B cell (primary cell): ENCODE data around the gene CNOT4. TPM values are rescaled to one million over a fixed set of nuclear protein-coding genes. Genes with fewer than 3 reads are reported as not detected.
"Not testable (repeated sequence)": the region's sequence is repeated elsewhere in the genome, so short reads cannot be mapped to it uniquely, and the experiment has no call there.

Experiments
- ATAC-seq: fragments of 200-7000 bp; cut with Tn5 transposase; one replicate; pipeline ENCODE4 v1.10.0; 2021; ENCODE audit warnings: low read depth, mild to moderate bottlenecking, moderate number of reproducible peaks, moderate library complexity
- CTCF ChIA-PET: fragments of 350-600 bp; sonication (Branson Sonifier 250); formaldehyde crosslinking; loops from one replicate; lab custom pipeline; 2021; ENCODE audit warnings: antibody characterized with exemption, inconsistent platforms; lab: Charles Lee
- POLR2A ChIA-PET: fragments of 350-600 bp; sonication (Branson Sonifier 250); formaldehyde crosslinking; loops from one replicate; lab custom pipeline; 2021; ENCODE audit warnings: antibody characterized with exemption; lab: Charles Lee
- DNase-seq: peaks from one replicate; pipeline ENCODE4 v3.0.0; 2013
- H2AFZ ChIP-seq: 2 replicates; pipeline ENCODE4 v1.6.1; 2012; ENCODE audit warnings: mild to moderate bottlenecking, low read depth, low read length; ENCODE audit not compliant: insufficient read depth, poor library complexity, severe bottlenecking
- H3K27ac ChIP-seq, 2 donors: 1 replicate in 1 of 2; 2 replicates in 1 of 2; pipeline ENCODE4 v1.5.1; 2012 to 2013; ENCODE audit warnings: low read length in 2 of 2, mild to moderate bottlenecking in 2 of 2, moderate library complexity in 1 of 2
- H3K27me3 ChIP-seq, 4 experiments: fragments of 200-600 bp in 1 of 4; sonication (generic) in 1 of 4; replicated peaks in 1 of 4; 1 replicate in 2 of 4; 2 replicates in 2 of 4; pipeline versions ENCODE4 v1.6.1 to v1.7.0; 2013 to 2016; ENCODE audit warnings: low read length in 3 of 4, mild to moderate bottlenecking in 2 of 4, mixed read lengths in 1 of 4, moderate library complexity in 1 of 4; ENCODE audit not compliant: insufficient read depth in 4 of 4, control insufficient read depth in 3 of 4; ENCODE audit errors: control extremely low read depth in 1 of 4
- H3K36me3 ChIP-seq, 2 experiments: replicated peaks in 1 of 2; 1 replicate in 1 of 2; 2 replicates in 1 of 2; pipeline versions ENCODE4 v1.6.1 to v1.7.1; 2013; ENCODE audit warnings: low read length in 1 of 2; ENCODE audit not compliant: insufficient read depth in 2 of 2, control insufficient read depth in 1 of 2; ENCODE audit errors: control extremely low read depth in 1 of 2, extremely low read depth in 1 of 2
- H3K4me1 ChIP-seq, 2 donors: fragments of 200-600 bp in 1 of 2; sonication (generic) in 1 of 2; 1 replicate in 1 of 2; 2 replicates in 1 of 2; pipeline versions ENCODE4 v1.5.1 to v1.6.1; 2013 to 2017; ENCODE audit warnings: low read length in 2 of 2; ENCODE audit not compliant: control insufficient read depth in 2 of 2, insufficient read depth in 2 of 2
- H3K4me2 ChIP-seq: replicated peaks from 2 replicates; pipeline ENCODE3; 2012; ENCODE audit warnings: mild to moderate bottlenecking, low read depth, low read length; ENCODE audit not compliant: poor library complexity, severe bottlenecking
- H3K4me3 ChIP-seq, 5 experiments: fragments of 200-600 bp in 1 of 5; sonication (generic) in 1 of 5; 1 replicate in 3 of 5; 2 replicates in 2 of 5; pipeline versions ENCODE4 v1.5.1 to v1.7.0; 2011 to 2016; ENCODE audit warnings: low read length in 4 of 5, mild to moderate bottlenecking in 4 of 5, low read depth in 2 of 5, control low read depth in 1 of 5, moderate library complexity in 1 of 5; ENCODE audit not compliant: insufficient read depth in 1 of 5; ENCODE audit errors: control extremely low read depth in 1 of 5, extremely low read depth in 1 of 5
- H3K79me2 ChIP-seq: fragments of 200-600 bp; sonication (generic); one replicate; pipeline ENCODE4 v1.6.0; 2016; ENCODE audit warnings: low read length; ENCODE audit not compliant: control insufficient read depth, insufficient read depth
- H3K9ac ChIP-seq: fragments of 200-600 bp; sonication (generic); 2 replicates; pipeline ENCODE4 v1.6.1; 2017; ENCODE audit warnings: mild to moderate bottlenecking, low read length, moderate library complexity
- H3K9me3 ChIP-seq, 3 donors: one replicate each; pipeline versions ENCODE4 v1.6.1 to v1.7.1; 2013; ENCODE audit warnings: low read length in 2 of 3; ENCODE audit not compliant: control insufficient read depth in 2 of 3, insufficient read depth in 1 of 3; ENCODE audit errors: control extremely low read depth in 1 of 3
- H4K20me1 ChIP-seq: 2 replicates; pipeline ENCODE4 v1.6.0; 2012; ENCODE audit warnings: mild to moderate bottlenecking, low read length; ENCODE audit not compliant: insufficient read depth, control insufficient read depth, poor library complexity, severe bottlenecking
- H3K27ac Mint-ChIP-seq: one replicate; pipeline ENCODE4 v1.8.0; 2021; ENCODE audit warnings: mixed read lengths
- H3K27me3 Mint-ChIP-seq: one replicate; pipeline ENCODE4 v1.8.0; 2021; ENCODE audit warnings: mixed read lengths
- H3K4me1 Mint-ChIP-seq: one replicate; pipeline ENCODE4 v1.8.0; 2021; ENCODE audit warnings: mixed read lengths
- H3K4me3 Mint-ChIP-seq: one replicate; pipeline ENCODE4 v1.8.0; 2021; ENCODE audit warnings: mixed read lengths
- H3K9me3 Mint-ChIP-seq: one replicate; pipeline ENCODE4 v1.8.0; 2022; ENCODE audit warnings: mixed read lengths; ENCODE audit not compliant: insufficient read depth
- CTCF ChIP-seq: fragments of 200-600 bp; IDR thresholded peaks from one replicate; pipeline ENCODE4 v1.8.0; 2022; ENCODE audit warnings: antibody characterized with exemption, mild to moderate bottlenecking
- EZH2 ChIP-seq: IDR thresholded peaks from 2 replicates; pipeline ENCODE4 v1.6.1; 2012; ENCODE audit warnings: borderline replicate concordance, low read depth, mild to moderate bottlenecking, moderate library complexity, low read length; ENCODE audit not compliant: insufficient read depth, poor library complexity, severe bottlenecking
- WGBS: methylation state at CpG from one replicate; pipeline ENCODE4 v1.1.5; 2013; ENCODE audit warnings: missing lambda C conversion rate; ENCODE audit not compliant: insufficient coverage; 5-methylcytosine and 5-hydroxymethylcytosine counted together
- intact Hi-C: fragments of 100-400 bp; cut with micrococcal nuclease; formaldehyde crosslinking; loops from one replicate; pipeline ENCODE4 v1.10.0; 2022
- polyA plus RNA-seq: library from polyadenylated mRNA; depleted of rRNA; stranded (reverse); fragments of >200 nt; gene quantifications from 2 replicates; pipeline ENCODE4 v1.2.3, GENCODE V29; 2012
- total RNA-seq, 2 donors: library from RNA; stranded (reverse); fragments of 120-200 nt in 1 of 2; gene quantifications; 1 replicate in 1 of 2; 2 replicates in 1 of 2; pipeline versions ENCODE4 v1.2.3 to v1.2.4, GENCODE V29; 2013 to 2022

CNOT4 gene
- total and polyA plus RNA-seq, 2 donors (not counting 1 experiment from before 2014, with no cell fraction given) = 9.8 to 52.1 TPM

GRCh38 chr7:135322571-135323340, 187.1 kb downstream of the CNOT4 start:
- no peaks in the 10 kb centered on the region for H3K36me3 ChIP-seq
- H3K9ac ChIP-seq = no peak overlapping the region
- H3K79me2 ChIP-seq = no peaks in the 10 kb centered on the region
- WGBS = 100% methylated on average over 1 of the region's 1 CpG
- ATAC-seq (no peak), DNase-seq (no peak)
- no peaks in the 10 kb centered on the region for H3K27me3 ChIP-seq
- POLR2A ChIA-PET = no interaction called here
- CTCF ChIA-PET = no interaction called here
- no peak overlapping the region for H3K4me3 ChIP-seq
- no peaks in the 10 kb centered on the region for H4K20me1 ChIP-seq
- TF ChIP-seq EZH2 (no peak), CTCF (no peak)
- no peak overlapping the region for H3K27ac ChIP-seq
- H3K27me3 Mint-ChIP-seq = peaks cover 2% of the 10 kb centered on the region
- peaks cover 0 to 7% (median 3%) of the 10 kb centered on the region in 3 donors for H3K9me3 ChIP-seq
- H3K9me3 Mint-ChIP-seq = no peaks in the 10 kb centered on the region
- intact Hi-C loops = no loop called here
- H3K4me1 Mint-ChIP-seq = no peaks in the 10 kb centered on the region
- H3K4me2 ChIP-seq = no peak overlapping the region
- no peak overlapping the region for H3K27ac Mint-ChIP-seq
- H3K4me3 Mint-ChIP-seq = no peak overlapping the region
- no peak overlapping the region for H2AFZ ChIP-seq
- H3K4me1 ChIP-seq = no peaks in the 10 kb centered on the region

GRCh38 chr7:135321556-135321955, 188.3 kb downstream of the CNOT4 start:
- no peaks in the 10 kb centered on the region for H3K79me2 ChIP-seq
- no peak overlapping the region for H2AFZ ChIP-seq
- ATAC-seq (no peak), DNase-seq (no peak)
- no peaks in the 10 kb centered on the region for H3K27me3 ChIP-seq
- TF ChIP-seq EZH2 (no peak), CTCF (no peak)
- POLR2A ChIA-PET = no interaction called here
- H3K4me3 Mint-ChIP-seq = no peak overlapping the region
- no peak overlapping the region for H3K4me2 ChIP-seq
- H4K20me1 ChIP-seq = no peaks in the 10 kb centered on the region
- H3K27ac Mint-ChIP-seq = no peak overlapping the region
- no peaks in the 10 kb centered on the region for H3K36me3 ChIP-seq
- H3K4me1 Mint-ChIP-seq = no peaks in the 10 kb centered on the region
- H3K27ac ChIP-seq = no peak overlapping the region
- intact Hi-C loops = no loop called here
- no peak overlapping the region for H3K4me3 ChIP-seq
- no peaks in the 10 kb centered on the region for H3K27me3 Mint-ChIP-seq
- H3K9me3 ChIP-seq = peaks cover 0 to 7% (median 3%) of the 10 kb centered on the region in 3 donors
- WGBS = 95% methylated on average over 4 of the region's 4 CpGs
- no peaks in the 10 kb centered on the region for H3K9me3 Mint-ChIP-seq
- H3K9ac ChIP-seq = no peak overlapping the region
- H3K4me1 ChIP-seq = no peaks in the 10 kb centered on the region
- CTCF ChIA-PET = no interaction called here

- H3K4me1 Mint-ChIP-seq, H3K9me3 Mint-ChIP-seq, H3K4me1 ChIP-seq, H4K20me1 ChIP-seq, H3K4me3 ChIP-seq, H3K27me3 Mint-ChIP-seq, CTCF ChIA-PET, intact Hi-C loops, ATAC-seq, H3K9ac ChIP-seq, DNase-seq, H2AFZ ChIP-seq, H3K9me3 ChIP-seq, H3K27ac Mint-ChIP-seq, H3K27me3 ChIP-seq, H3K36me3 ChIP-seq, H3K27ac ChIP-seq, H3K4me3 Mint-ChIP-seq, H3K4me2 ChIP-seq, POLR2A ChIA-PET, H3K79me2 ChIP-seq: not testable (repeated sequence)
- 92% methylated on average over 2 of the region's 6 CpGs for WGBS
These were observed 188.9 kb downstream of the CNOT4 start for GRCh38 chr7:135320953-135321352.
